ENCODE results near the gene OR2M3.

- TF ChIP-seq CTCF (IDR thresholded peaks at IDR 0.05) (no peak), POLR2A (IDR thresholded peaks at IDR 0.05) (no peak)
Observed at GRCh38 chr1:248215880-248216279, 18.8 kb downstream of the OR2M3 start.

Data from body of pancreas (tissue), 4 donors.